Osteoblast (primary cell): ENCODE measurements around the gene IQCM. TPM values are rescaled to one million over a fixed set of nuclear protein-coding genes. Genes with fewer than 3 reads are reported as not detected.

Source experiments
- DNase-seq: peaks from one replicate; pipeline ENCODE4 v3.0.0; 2011; ENCODE audit warnings: low spot score, mixed read lengths; ENCODE audit not compliant: insufficient read length; ENCODE audit errors: missing footprints
- H2AFZ ChIP-seq: 2 replicates; pipeline ENCODE4 v1.6.0; 2011; ENCODE audit warnings: mild to moderate bottlenecking, low read length
- H3K27ac ChIP-seq: 2 replicates; pipeline ENCODE4 v1.5.1; 2011; ENCODE audit warnings: mild to moderate bottlenecking, low read depth, low read length, moderate library complexity
- H3K27me3 ChIP-seq: 2 replicates; pipeline ENCODE4 v1.6.0; 2012; ENCODE audit warnings: mild to moderate bottlenecking, control low read depth, inconsistent platforms, low read length, moderate library complexity; ENCODE audit not compliant: insufficient read depth
- H3K36me3 ChIP-seq: 2 replicates; pipeline ENCODE4 v1.5.1; 2011; ENCODE audit warnings: mild to moderate bottlenecking, low read length, control low read depth, moderate library complexity; ENCODE audit not compliant: insufficient read depth
- H3K4me1 ChIP-seq: 2 replicates; pipeline ENCODE4 v1.5.1; 2011; ENCODE audit warnings: mild to moderate bottlenecking, low read length, control low read depth, moderate library complexity; ENCODE audit not compliant: insufficient read depth
- H3K4me2 ChIP-seq: 2 replicates; pipeline ENCODE4 v1.6.0; 2011; ENCODE audit warnings: mild to moderate bottlenecking, low read length; ENCODE audit not compliant: insufficient read depth
- H3K4me3 ChIP-seq: fragments of 200-600 bp; sonication (generic); 3 replicates; pipeline ENCODE4 v1.5.1; 2012; ENCODE audit warnings: mild to moderate bottlenecking, low read length, inconsistent platforms; ENCODE audit not compliant: insufficient read depth
- H3K79me2 ChIP-seq: 2 replicates; pipeline ENCODE4 v1.6.0; 2012; ENCODE audit warnings: mild to moderate bottlenecking, low read length, control low read depth, inconsistent platforms; ENCODE audit not compliant: insufficient read depth
- H3K9me3 ChIP-seq: 2 replicates; pipeline ENCODE4 v1.5.1; 2011; ENCODE audit warnings: low read depth, low read length, control low read depth
- H4K20me1 ChIP-seq: 2 replicates; pipeline ENCODE4 v1.6.0; 2012; ENCODE audit warnings: mild to moderate bottlenecking, low read length, control low read depth; ENCODE audit not compliant: insufficient read depth
- CTCF ChIP-seq: IDR thresholded peaks from 2 replicates; pipeline ENCODE4 v1.5.1; 2011; ENCODE audit warnings: mild to moderate bottlenecking, low read depth, low read length, moderate library complexity; ENCODE audit errors: extremely low read depth
- total RNA-seq: library from RNA; depleted of rRNA; stranded (reverse); fragments of >200 nt; gene quantifications from 2 replicates; pipeline ENCODE4 v1.2.3, GENCODE V29; 2012

The IQCM gene
- total RNA-seq, 1 donor = not detected

- Histone ChIP-seq H4K20me1 (no peaks in the 10 kb centered on the region), H3K27ac (no peak overlapping the region), H3K9me3 (no peaks in the 10 kb centered on the region), H3K4me2 (no peak overlapping the region), H3K4me1 (no peaks in the 10 kb centered on the region), H2AFZ (no peak overlapping the region), H3K4me3 (no peak overlapping the region), H3K79me2 (no peaks in the 10 kb centered on the region), H3K36me3 (no peaks in the 10 kb centered on the region), H3K27me3 (no peaks in the 10 kb centered on the region)
- TF ChIP-seq CTCF = no peak
- DNase-seq = no peak
These were observed 372.1 kb downstream of the IQCM start for GRCh38 chr4:149443537-149443936.

GRCh38 chr4:149441338-149441737 lies 374.3 kb downstream of the IQCM start:
- H3K27me3 ChIP-seq = no peaks in the 10 kb centered on the region
- TF ChIP-seq CTCF = no peak
- H3K4me1 ChIP-seq = no peaks in the 10 kb centered on the region
- no peaks in the 10 kb centered on the region for H3K9me3 ChIP-seq
- no peak for DNase-seq
- no peak overlapping the region for H3K4me3 ChIP-seq
- H4K20me1 ChIP-seq = no peaks in the 10 kb centered on the region
- H2AFZ ChIP-seq = no peak overlapping the region
- no peaks in the 10 kb centered on the region for H3K79me2 ChIP-seq
- H3K4me2 ChIP-seq = no peak overlapping the region
- no peaks in the 10 kb centered on the region for H3K36me3 ChIP-seq
- H3K27ac ChIP-seq = no peak overlapping the region

- peak; percentile 11 for DNase-seq
These were observed 389.2 kb downstream of the IQCM start for GRCh38 chr4:149426461-149426860.

GRCh38 chr4:149409555-149409962 lies 406.1 kb downstream of the IQCM start:
- H3K9me3 ChIP-seq = no peaks in the 10 kb centered on the region
- peak overlapping the region; percentile 60 for H3K27ac ChIP-seq
- no peaks in the 10 kb centered on the region for H4K20me1 ChIP-seq
- peak overlapping the region; percentile 33 for H3K4me3 ChIP-seq
- H3K79me2 ChIP-seq = no peaks in the 10 kb centered on the region
- no peak for TF ChIP-seq CTCF
- H3K36me3 ChIP-seq = no peaks in the 10 kb centered on the region
- H3K27me3 ChIP-seq = no peaks in the 10 kb centered on the region
- peak overlapping the region; percentile 87 for H2AFZ ChIP-seq
- H3K4me2 ChIP-seq = peak overlapping the region; percentile 74
- peaks cover 10% of the 10 kb centered on the region for H3K4me1 ChIP-seq
- DNase-seq = peak; percentile 6

More at GRCh38 chr4:149426461-149426860, 389.2 kb downstream of the IQCM start:
- no peak overlapping the region for H3K4me2 ChIP-seq
- H3K79me2 ChIP-seq = no peaks in the 10 kb centered on the region
- no peaks in the 10 kb centered on the region for H3K36me3 ChIP-seq
- H3K27me3 ChIP-seq = no peaks in the 10 kb centered on the region
- no peak overlapping the region for H3K4me3 ChIP-seq
- H3K4me1 ChIP-seq = no peaks in the 10 kb centered on the region
- no peaks in the 10 kb centered on the region for H3K9me3 ChIP-seq
- H4K20me1 ChIP-seq = no peaks in the 10 kb centered on the region
- H3K27ac ChIP-seq = no peak overlapping the region
- H2AFZ ChIP-seq = peak overlapping the region; percentile 60
- no peak for TF ChIP-seq CTCF
